Adrenal gland (tissue), 5 donors: ENCODE results near the gene C12orf42.

Experiments used
- CTCF ChIP-seq, 6 experiments: fragments of 450-650 bp in 4 of 6; fragments of 200-600 bp in 2 of 6; sonication (generic) in 1 of 6; IDR thresholded peaks; 1 replicate in 5 of 6; 2 replicates in 1 of 6; pipeline versions ENCODE4 v1.5.1 to v1.8.0; 2016 to 2021; ENCODE audit warnings: antibody characterized with exemption in 6 of 6, mild to moderate bottlenecking in 2 of 6, moderate library complexity in 1 of 6
- POLR2A ChIP-seq, 2 donors: fragments of 450-650 bp; IDR thresholded peaks; one replicate each; pipeline ENCODE4 v1.6.1; 2017; ENCODE audit warnings: antibody characterized with exemption in 2 of 2, mild to moderate bottlenecking in 2 of 2, moderate library complexity in 1 of 2
- donor health status: DM: no; HTN: no; CAD: no.

GRCh38 chr12:103257763-103258162, 238.0 kb downstream of the C12orf42 start:
- no peak for TF ChIP-seq CTCF (IDR thresholded peaks at IDR 0.05)
- no peak for TF ChIP-seq POLR2A (IDR thresholded peaks at IDR 0.05)
